ENCODE results near the gene CNN3.

The CNN3 gene

DNA sequence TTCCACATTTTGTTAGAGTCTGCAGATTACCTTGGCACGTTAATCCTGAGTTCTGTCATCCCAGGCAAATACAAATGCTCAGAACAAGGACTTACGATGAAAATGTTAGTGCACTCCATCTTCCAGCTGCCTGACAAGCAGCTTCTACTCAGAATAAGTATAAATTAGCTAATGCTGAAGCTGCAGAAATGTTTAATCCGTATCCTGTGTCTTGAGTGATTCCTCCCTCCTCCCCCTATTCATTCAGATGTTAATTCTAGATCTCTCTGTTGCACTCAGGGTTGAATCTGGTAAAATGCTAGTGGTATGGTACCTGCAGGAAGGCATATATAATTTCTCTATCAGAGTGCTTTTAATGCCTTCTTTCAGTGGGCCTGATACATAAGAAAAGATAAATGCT is 39.8 kb downstream of the CNN3 start:
- DNase-seq: no peak

DNA sequence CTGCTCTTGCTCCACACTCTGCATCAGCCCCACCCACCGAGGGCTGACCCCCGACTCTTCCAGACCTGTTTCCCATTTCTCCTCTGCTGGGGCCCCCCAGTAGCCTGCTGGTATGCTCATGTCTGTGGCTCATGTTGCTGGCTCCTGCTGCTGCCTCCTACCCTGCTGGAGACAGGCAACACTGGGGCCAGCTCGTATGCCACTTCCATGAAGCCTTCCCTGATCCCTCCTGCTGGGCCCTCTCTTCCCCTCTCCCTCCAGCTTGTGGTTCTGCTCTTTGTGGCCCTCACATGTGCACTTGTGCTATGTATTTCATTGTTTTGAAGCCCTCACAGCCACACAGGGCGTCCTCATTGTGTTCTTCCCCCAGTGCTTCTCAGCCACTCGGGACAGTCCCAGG is 40.5 kb downstream of the CNN3 start:
- DNase-seq: no peak

GRCh38 chr1:94884507-94884906 is 42.4 kb downstream of the CNN3 start:
- DNase-seq: no peak

DNA sequence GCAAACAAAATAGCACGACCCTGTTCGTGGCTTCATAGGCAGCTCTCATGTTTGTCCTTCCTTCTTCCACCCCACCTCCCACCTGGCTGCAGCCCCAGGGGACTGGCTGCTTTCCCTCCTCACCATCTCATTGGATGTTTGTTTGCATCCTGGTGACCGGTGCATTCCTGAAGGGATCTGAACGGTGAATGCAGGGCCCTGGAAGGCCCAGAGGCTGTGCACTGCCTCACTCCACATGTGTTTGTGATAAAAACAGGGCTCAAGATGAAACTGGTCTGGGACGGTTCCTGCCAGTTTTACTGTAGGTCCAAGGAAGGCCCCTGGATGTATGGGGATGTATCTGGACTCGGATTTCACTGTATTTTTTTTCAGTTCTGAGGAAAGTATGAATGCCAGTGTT is 42.8 kb downstream of the CNN3 start:
- DNase-seq: no peak

DNA sequence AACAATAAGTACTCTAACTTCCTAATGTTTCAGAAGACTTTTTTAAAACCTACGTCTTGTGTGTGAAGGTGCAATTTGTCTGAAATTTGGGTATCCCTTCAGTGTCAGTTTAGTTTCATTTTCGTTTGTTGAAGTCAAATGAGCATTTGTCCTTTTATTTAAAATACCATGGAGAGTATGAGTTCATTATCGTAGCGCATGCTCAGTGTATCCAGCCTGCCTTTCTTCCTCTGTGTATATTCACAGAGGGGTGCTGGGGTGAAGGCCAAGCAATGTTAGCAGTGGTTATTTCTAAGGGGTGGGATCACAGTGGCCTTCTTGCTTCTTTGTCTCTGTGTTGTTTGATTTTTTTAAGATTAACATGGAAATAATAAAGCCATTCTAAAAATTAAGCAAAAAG is 43.2 kb downstream of the CNN3 start:
- no peak for DNase-seq

- no peak for DNase-seq
Observed at GRCh38 chr1:94878329-94878728, 48.6 kb downstream of the CNN3 start.

DNA sequence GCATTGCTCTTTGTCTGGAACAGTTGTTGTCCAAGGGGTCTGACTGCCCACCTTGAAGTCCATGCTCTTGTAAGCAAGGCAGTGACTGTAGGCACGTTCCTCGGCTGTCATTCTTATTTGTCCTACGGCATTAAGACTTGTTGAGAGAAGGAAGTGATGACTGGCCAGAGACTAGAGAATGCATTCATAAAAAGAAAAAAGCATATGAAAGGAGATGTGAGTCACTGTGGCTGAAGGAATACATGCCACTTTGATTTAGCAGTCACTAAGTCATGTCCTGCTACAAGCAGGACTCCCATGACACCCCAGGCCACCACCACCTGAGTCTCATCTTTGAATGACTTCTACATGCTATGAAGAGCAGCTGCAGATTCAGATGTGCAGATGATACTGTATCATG is 50.5 kb downstream of the CNN3 start:
- no peak for DNase-seq

GRCh38 chr1:94875794-94876193 is 51.1 kb downstream of the CNN3 start:
- DNase-seq: no peak

GRCh38 chr1:94874423-94874822 is 52.5 kb downstream of the CNN3 start:
- no peak for DNase-seq

- no peak for DNase-seq
Observed at GRCh38 chr1:94873520-94874351, 53.2 kb downstream of the CNN3 start.

DNA sequence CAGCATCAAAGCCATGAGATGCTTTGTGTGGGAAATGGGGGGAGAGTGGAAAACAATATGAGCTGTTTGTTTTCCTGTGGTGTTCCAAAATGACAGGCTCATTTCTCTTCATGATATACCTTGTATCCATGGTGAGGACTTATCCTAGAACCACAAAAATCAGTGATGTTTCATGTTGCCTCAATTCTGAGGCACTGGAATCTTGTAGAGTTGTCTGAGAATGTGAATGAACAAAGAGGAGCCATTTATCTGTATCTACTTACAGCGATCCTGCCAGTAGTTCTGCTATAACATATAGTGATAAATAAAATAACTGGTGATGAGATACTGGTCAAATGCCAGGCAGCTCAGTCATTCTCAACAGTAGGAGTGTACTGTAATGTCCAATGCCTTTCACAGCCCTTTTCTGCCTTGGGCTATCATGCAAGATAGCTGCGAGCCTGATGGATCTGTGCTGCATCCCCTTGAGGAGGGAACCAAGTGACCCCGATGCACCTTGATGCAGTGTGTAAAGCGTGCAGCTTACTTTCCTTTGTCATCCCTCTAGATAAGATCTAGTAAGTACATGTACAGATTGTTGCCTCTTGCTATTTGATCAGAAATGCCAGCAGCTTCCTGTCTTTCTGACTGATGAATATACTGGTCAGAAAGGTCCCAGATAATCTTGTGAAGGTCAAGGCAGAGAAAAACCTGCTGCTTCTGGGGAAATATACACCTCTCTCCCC is 54.0 kb downstream of the CNN3 start:
- no peak for DNase-seq

DNA sequence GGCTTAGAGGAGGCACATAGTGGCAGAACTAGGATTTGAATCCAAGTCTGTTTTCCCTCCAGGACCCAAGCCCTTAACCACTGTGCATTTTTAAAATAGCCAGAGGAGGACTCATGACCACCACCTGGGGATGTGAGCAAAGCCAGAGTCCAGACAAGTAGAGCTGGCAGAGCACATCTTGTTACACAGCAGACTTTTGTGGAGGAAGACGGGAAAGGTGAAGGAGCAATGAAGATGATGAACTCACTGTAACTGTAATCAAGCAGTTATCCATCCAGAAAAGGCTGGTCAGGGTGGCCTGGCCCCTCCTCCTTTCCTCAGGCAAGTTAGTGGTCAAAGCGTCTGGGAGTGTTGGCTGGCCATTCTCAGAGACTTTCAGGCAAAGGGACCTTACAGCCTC is 55.9 kb downstream of the CNN3 start:
- no peak for DNase-seq

DNA sequence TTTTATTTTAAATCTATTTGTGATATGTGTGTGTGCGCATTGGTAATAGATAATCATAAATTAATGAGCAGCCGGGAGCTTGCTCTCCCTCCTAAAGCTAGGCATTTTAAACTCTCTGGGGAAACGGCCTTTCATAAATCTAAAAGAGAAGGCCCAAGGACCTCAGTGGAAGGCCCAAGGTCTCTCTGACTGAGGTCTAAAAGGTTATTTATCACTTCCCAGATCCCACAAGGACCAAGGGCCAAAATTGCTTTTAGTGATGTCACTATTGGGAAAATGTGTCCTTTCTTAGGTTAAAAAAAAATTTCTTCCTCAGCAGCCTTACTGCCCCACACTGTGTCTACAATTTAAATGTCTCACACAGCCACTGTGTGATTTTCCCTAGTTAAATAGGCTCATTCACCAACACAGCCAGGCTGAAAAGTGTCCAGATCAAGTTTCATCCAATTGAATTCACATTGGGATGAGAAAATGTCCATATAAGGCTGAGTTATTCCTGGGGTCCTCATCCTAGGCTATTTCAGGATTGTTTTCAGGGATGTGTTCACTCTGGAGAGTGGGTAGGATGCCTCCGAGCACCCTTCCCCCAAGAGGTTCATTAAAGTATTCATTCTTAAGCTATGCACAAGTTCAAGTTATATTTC is 60.6 kb downstream of the CNN3 start:
- no peak for DNase-seq

- DNase-seq: no peak
Observed at GRCh38 chr1:94865360-94865759, 61.5 kb downstream of the CNN3 start.

GRCh38 chr1:94864821-94865220 is 62.1 kb downstream of the CNN3 start:
- no peak for DNase-seq

GRCh38 chr1:94863919-94864318 is 63.0 kb downstream of the CNN3 start:
- DNase-seq: no peak

- no peak for DNase-seq
Observed at GRCh38 chr1:94863297-94863911, 63.5 kb downstream of the CNN3 start.

DNA sequence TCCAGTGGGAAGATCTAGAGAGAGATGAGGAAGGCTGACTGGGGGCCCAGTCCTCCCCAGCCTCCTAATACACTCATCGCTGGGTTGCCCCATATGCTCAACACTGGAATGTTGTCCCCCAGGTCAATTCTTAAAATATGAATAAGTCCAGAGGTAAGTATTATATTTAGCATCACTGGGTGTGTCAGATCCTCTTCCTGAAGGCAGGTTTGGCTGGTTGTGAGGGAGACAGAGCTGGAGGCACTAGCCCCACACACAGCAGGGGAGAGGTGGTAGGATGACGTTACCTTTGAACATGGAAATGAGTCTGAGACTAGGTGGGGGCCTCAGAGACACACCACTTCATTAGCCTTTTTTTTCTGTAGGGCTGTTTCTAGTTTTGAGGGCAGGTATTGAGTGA is 64.2 kb downstream of the CNN3 start:
- no peak for DNase-seq

- no peak for DNase-seq
Observed at GRCh38 chr1:94859174-94859573, 67.7 kb downstream of the CNN3 start.

- no peak for DNase-seq
Observed at GRCh38 chr1:94858276-94858675, 68.6 kb downstream of the CNN3 start.

DNA sequence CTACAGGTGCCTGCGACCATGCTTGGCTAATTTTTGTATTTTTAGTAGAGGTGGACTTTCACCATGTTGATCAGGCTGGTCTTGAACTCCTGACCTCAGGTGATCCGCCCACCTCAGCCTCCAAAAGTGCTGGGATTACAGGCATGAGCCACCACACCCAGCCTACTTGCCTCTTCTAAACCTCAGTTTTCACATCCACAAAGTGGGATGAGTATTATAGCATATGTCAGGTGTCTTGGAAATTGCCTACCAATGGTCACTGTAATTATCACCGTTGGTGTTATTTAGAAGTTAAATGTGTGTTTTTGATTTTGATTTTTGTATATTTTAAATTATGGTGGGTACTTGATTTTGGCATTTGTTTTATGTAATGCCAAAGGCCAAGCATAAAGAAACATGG is 70.0 kb downstream of the CNN3 start:
- DNase-seq: no peak

GRCh38 chr1:94856004-94856403 is 70.9 kb downstream of the CNN3 start:
- DNase-seq: no peak

GRCh38 chr1:94855307-94855700 is 71.6 kb downstream of the CNN3 start:
- DNase-seq: no peak
